Activated CD8-positive, alpha-beta memory T cell treated with anti-CD3 and anti-CD28 coated beads, Interleukin-2, amount 10 ng/mL, durations not matched to agents 7 days and 5 days (primary cell): ENCODE measurements around the gene SYPL2. TPM values are rescaled to one million over a fixed set of nuclear protein-coding genes. Genes with fewer than 3 reads are reported as not detected.

Source experiments
- ATAC-seq: fragments of 150-1000 bp; cut with Tn5 transposase; one replicate; pipeline ENCODE4 v1.10.0; 2021; ENCODE audit warnings: moderate library complexity
- CTCF ChIA-PET: fragments of 350-600 bp; sonication (Branson Sonifier 250); formaldehyde crosslinking; loops from one replicate; lab custom pipeline; 2021; ENCODE audit warnings: antibody characterized with exemption; lab: Charles Lee
- DNase-seq: peaks from one replicate; pipeline ENCODE4 v3.0.0-alpha.2; 2020
- H3K27ac Mint-ChIP-seq: one replicate; pipeline ENCODE4 v1.8.0; 2021; ENCODE audit warnings: mild to moderate bottlenecking, mixed read lengths
- H3K27me3 Mint-ChIP-seq: one replicate; pipeline ENCODE4 v1.8.0; 2021; ENCODE audit warnings: mixed read lengths
- H3K36me3 Mint-ChIP-seq: one replicate; pipeline ENCODE4 v1.8.0; 2021; ENCODE audit warnings: mild to moderate bottlenecking, mixed read lengths
- H3K4me1 Mint-ChIP-seq: one replicate; pipeline ENCODE4 v1.8.0; 2021; ENCODE audit warnings: mixed read lengths
- H3K4me3 Mint-ChIP-seq: one replicate; pipeline ENCODE4 v1.8.0; 2021; ENCODE audit warnings: mild to moderate bottlenecking, moderate library complexity, mixed read lengths
- H3K9me3 Mint-ChIP-seq: one replicate; pipeline ENCODE4 v1.8.0; 2022; ENCODE audit warnings: low read depth, mixed read lengths
- total RNA-seq, 2 experiments: library from RNA; stranded (reverse); gene quantifications; one replicate each; pipeline ENCODE4 v1.2.3, GENCODE V29; 2021

SYPL2 gene
- total RNA-seq, 2 experiments from 2014 or later, result not detected

DNA sequence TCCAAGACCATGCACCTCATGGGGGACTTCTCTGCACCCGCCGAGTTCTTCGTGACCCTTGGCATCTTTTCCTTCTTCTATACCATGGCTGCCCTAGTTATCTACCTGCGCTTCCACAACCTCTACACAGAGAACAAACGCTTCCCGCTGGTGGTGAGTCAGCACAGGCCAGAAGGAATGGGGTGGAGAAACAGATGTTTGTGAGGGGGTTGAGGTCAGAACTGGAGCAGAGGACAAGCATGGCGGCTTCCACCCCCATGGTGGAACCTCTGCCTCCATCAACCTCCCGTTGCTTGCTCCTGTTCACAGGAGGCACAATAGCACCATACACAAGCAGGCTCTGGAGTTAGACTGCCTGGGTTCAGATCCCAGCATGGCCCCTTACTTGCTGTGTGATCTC, 10.5 kb downstream of the SYPL2 start:
- Mint-ChIP-seq H3K27ac (no peak overlapping the region), H3K36me3 (no peaks in the 10 kb centered on the region), H3K4me1 (peaks cover 6% of the 10 kb centered on the region), H3K9me3 (no peaks in the 10 kb centered on the region), H3K4me3 (no peak overlapping the region), H3K27me3 (peaks cover 38% of the 10 kb centered on the region)
- DNase-seq (peak; percentile 30), ATAC-seq (no peak)
- CTCF ChIA-PET, result no interaction called here

GRCh38 chr1:109477821-109478220, 11.5 kb downstream of the SYPL2 start:
- Mint-ChIP-seq H3K4me1 (peaks cover 13% of the 10 kb centered on the region), H3K4me3 (no peak overlapping the region), H3K36me3 (no peaks in the 10 kb centered on the region), H3K9me3 (no peaks in the 10 kb centered on the region), H3K27me3 (peaks cover 32% of the 10 kb centered on the region), H3K27ac (no peak overlapping the region)
- DNase-seq (peak; percentile 42), ATAC-seq (peak; percentile 62)
- CTCF ChIA-PET, result interaction anchor here (1.3 to 43.7 kb wide), 3 partner anchors 12 to 52 kb away, joined by 3 to 1550 read pairs (median 4); partner anchors contain the start of genes AMIGO1, GPR61 and PSMA5

GRCh38 chr1:109478806-109479205, 12.5 kb downstream of the SYPL2 start:
- peaks cover 26% of the 10 kb centered on the region for H3K27me3 Mint-ChIP-seq
- no peak overlapping the region for H3K4me3 Mint-ChIP-seq

GRCh38 chr1:109479311-109479710, 13.0 kb downstream of the SYPL2 start:
- Mint-ChIP-seq H3K4me1 (peaks cover 23% of the 10 kb centered on the region), H3K27me3 (peaks cover 23% of the 10 kb centered on the region), H3K9me3 (no peaks in the 10 kb centered on the region), H3K4me3 (no peak overlapping the region), H3K36me3 (no peaks in the 10 kb centered on the region), H3K27ac (no peak overlapping the region)
- CTCF ChIA-PET, result interaction anchor here (1.4 to 43.7 kb wide), 5 partner anchors 11 to 53 kb away, joined by 3 to 1550 read pairs (median 5); partner anchors contain the start of genes AMIGO1, GPR61 and PSMA5
- no peak for DNase-seq
- no peak for ATAC-seq

More at GRCh38 chr1:109478806-109479205, 12.5 kb downstream of the SYPL2 start:
- Mint-ChIP-seq H3K4me1 (peaks cover 20% of the 10 kb centered on the region), H3K27ac (no peak overlapping the region), H3K36me3 (no peaks in the 10 kb centered on the region), H3K9me3 (no peaks in the 10 kb centered on the region)
- ATAC-seq (no peak), DNase-seq (peak; percentile 62)
- CTCF ChIA-PET, result interaction anchor here (1.3 to 43.7 kb wide), 4 partner anchors 12 to 53 kb away, joined by 3 to 1550 read pairs (median 6); partner anchors contain the start of genes AMIGO1, GPR61 and PSMA5

DNA sequence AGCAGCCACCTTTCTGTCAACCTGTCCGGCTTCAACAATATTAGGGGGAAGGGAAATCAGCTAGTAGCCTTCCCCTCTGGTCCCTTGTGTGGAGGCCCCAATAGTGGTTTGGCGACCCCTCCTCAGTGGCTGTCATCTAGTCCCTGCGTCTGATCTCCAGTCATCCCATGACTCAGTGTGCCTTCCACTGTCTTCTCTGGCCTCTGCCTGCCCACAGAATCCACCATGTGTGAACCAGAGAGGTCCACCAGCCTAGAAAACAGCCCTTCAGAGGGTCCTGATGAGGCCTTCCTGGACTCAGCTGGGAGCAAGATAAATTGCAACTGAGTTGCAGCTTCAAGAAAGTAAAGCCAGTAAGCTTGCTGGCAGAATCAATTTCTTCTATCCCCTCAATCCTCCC, 13.6 kb downstream of the SYPL2 start:
- CTCF ChIA-PET, result interaction anchor here (1.4 to 43.7 kb wide), 4 partner anchors 11 to 40 kb away, joined by 3 to 1550 read pairs (median 7); partner anchors contain the start of genes AMIGO1 and GPR61
- peaks cover 29% of the 10 kb centered on the region for H3K4me1 Mint-ChIP-seq
- no peaks in the 10 kb centered on the region for H3K9me3 Mint-ChIP-seq
- ATAC-seq (no peak), DNase-seq (no peak)
- no peaks in the 10 kb centered on the region for H3K36me3 Mint-ChIP-seq
- H3K27ac Mint-ChIP-seq, result no peak overlapping the region
- peaks cover 23% of the 10 kb centered on the region for H3K27me3 Mint-ChIP-seq
- no peak overlapping the region for H3K4me3 Mint-ChIP-seq

GRCh38 chr1:109481646-109482045, 15.3 kb downstream of the SYPL2 start:
- DNase-seq (no peak), ATAC-seq (no peak)
- no peaks in the 10 kb centered on the region for H3K9me3 Mint-ChIP-seq
- no peaks in the 10 kb centered on the region for H3K36me3 Mint-ChIP-seq
- peaks cover 11% of the 10 kb centered on the region for H3K27me3 Mint-ChIP-seq
- no peak overlapping the region for H3K4me3 Mint-ChIP-seq
- H3K4me1 Mint-ChIP-seq, result peaks cover 39% of the 10 kb centered on the region
- CTCF ChIA-PET, result interaction anchor here (1.4 to 43.7 kb wide), 4 partner anchors 12 to 204 kb away, joined by 3 to 1550 read pairs (median 22); partner anchors contain the start of genes AMIGO1, CYB561D1 and GPR61
- H3K27ac Mint-ChIP-seq, result no peak overlapping the region

DNA sequence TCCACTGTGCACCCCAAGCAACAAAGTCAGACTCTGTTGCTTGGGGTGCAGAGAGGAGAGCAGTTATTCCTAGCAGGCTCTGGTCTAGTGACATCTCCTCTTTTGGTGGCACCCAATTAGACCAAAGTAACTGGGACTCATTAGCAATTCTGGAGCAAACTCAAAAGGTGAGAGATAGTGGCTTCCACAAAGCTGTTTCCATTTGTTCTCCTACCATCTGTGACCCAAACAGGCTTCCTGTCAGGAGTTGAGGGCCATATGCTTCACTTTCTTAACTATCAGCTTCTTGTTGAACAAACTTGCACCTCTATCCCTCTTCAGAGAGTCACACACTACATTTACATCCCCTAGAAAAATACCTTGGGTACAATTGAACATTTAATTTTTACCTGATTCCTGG, 15.9 kb downstream of the SYPL2 start:
- no peaks in the 10 kb centered on the region for H3K36me3 Mint-ChIP-seq
- H3K4me1 Mint-ChIP-seq, result peaks cover 40% of the 10 kb centered on the region
- ATAC-seq (no peak), DNase-seq (no peak)
- peaks cover 11% of the 10 kb centered on the region for H3K27me3 Mint-ChIP-seq
- CTCF ChIA-PET, result interaction anchor here (1.4 to 43.7 kb wide), 5 partner anchors 11 to 205 kb away, joined by 3 to 1550 read pairs (median 7); partner anchors contain the start of genes AMIGO1, CYB561D1 and GPR61
- H3K4me3 Mint-ChIP-seq, result peak overlapping the region; percentile 4
- no peak overlapping the region for H3K27ac Mint-ChIP-seq
- no peaks in the 10 kb centered on the region for H3K9me3 Mint-ChIP-seq

- peak; percentile 67 for DNase-seq
- H3K27me3 Mint-ChIP-seq, result peaks cover 11% of the 10 kb centered on the region
- CTCF ChIA-PET, result interaction anchor here (0.8 to 43.7 kb wide), 11 partner anchors 10 to 383 kb away, joined by 3 to 1550 read pairs (median 6); partner anchors contain the start of genes AMIGO1, CYB561D1, GNAI3 and GPR61
- peak; percentile 52 for ATAC-seq
- no peaks in the 10 kb centered on the region for H3K9me3 Mint-ChIP-seq
- H3K27ac Mint-ChIP-seq, result peak overlapping the region; percentile 78
- H3K4me1 Mint-ChIP-seq, result peaks cover 38% of the 10 kb centered on the region
- peak overlapping the region; percentile 93 for H3K4me3 Mint-ChIP-seq
- H3K36me3 Mint-ChIP-seq, result no peaks in the 10 kb centered on the region
Observed at GRCh38 chr1:109482791-109483671, 16.7 kb downstream of the SYPL2 start.

DNA sequence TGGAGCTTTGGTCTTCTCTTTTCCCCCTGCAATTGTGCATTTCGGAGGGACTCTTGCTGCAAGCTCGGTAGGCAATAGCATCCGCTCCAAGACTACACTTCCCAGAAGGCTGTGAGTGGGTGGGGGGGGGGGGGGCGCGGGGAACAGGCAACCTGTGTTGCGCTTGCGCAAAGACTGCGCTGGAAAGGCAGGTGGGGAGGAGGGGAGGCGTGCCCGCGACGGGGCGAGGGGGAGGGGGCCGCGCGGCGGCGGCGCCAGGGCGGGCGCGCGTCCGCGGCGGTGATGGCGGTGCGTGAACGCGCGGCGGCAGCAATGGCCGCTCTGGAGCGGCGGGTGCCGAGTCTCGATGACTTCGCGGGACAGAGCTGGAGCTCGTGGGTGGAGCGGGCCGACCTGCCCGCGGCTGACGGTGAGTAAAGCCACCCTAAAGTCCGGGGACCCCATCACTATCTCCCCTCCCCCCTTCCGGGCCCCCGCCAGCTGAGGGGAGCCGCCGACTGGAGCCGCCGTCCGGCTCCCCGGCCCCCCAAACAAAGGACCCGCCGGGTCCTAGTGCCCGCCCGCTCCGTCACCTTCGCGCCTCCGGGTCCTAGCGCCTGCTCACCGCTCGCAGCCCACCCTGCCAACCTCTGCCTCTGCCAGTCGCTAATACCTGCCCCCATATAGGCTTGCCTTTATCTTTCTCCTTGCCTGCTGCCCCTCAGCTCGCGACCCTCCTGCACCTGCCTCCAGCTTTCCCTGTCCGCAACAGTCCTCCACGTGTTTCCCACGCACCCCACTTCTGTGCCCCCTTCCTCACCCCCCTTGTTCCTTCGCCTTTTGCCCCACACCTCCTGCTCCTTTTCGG, 17.5 kb downstream of the SYPL2 start, which contains the start of gene ATXN7L2:
Gene ATXN7L2 (plus strand): TSS at position 234 of the 847 bp plus-strand sequence. CDS start 49 bp downstream, at position 283.
- ATAC-seq, result peak; percentile 82
- Mint-ChIP-seq H3K4me3 (peak within 1 kb of the TSS; percentile 93), H3K27me3 (peaks cover 11% of the 10 kb centered on the region), H3K9me3 (no peaks in the 10 kb centered on the region), H3K27ac (peak within 1 kb of the TSS; percentile 89), H3K4me1 (peaks cover 33% of the 10 kb centered on the region), H3K36me3 (no peaks in the 10 kb centered on the region)
- CTCF ChIA-PET, result interaction anchor here (0.7 to 43.7 kb wide), 11 partner anchors 9 to 550 kb away, joined by 3 to 1550 read pairs (median 6); partner anchors contain the start of genes AMIGO1, CYB561D1, GNAI3 and GPR61
- DNase-seq, result peak; percentile 94

- peaks cover 33% of the 10 kb centered on the region for H3K4me1 Mint-ChIP-seq
- CTCF ChIA-PET, result interaction anchor here (0.5 to 43.7 kb wide), 8 partner anchors 9 to 550 kb away, joined by 3 to 1550 read pairs (median 6); partner anchors contain the start of genes AMIGO1, CYB561D1, GPR61 and PSMA5
- H3K27me3 Mint-ChIP-seq, result peaks cover 9% of the 10 kb centered on the region
Observed at GRCh38 chr1:109484519-109484975, 18.2 kb downstream of the SYPL2 start.

DNA sequence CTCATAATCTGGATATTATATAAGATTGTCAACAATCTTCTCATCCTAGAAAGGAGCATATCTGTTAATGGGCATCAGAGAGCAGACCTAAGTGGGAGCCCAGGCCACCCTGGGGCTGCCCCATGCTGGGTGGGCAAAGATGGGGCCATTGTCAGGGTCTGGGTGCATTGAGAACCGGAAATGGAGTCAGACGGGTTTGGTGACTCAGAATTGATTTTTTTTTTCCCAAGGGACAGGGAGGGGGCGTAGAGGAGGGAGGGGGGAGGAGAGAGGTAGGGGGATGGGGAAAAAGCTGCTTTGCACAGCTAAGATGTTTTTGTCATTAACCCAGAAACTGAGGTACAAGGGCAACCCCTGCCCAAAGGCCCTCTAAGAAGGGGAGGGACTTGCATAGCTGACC, 18.7 kb downstream of the SYPL2 start:
- H3K27ac Mint-ChIP-seq, result peak overlapping the region; percentile 89
- H3K4me1 Mint-ChIP-seq, result peaks cover 33% of the 10 kb centered on the region
- H3K9me3 Mint-ChIP-seq, result no peaks in the 10 kb centered on the region
- H3K27me3 Mint-ChIP-seq, result peaks cover 8% of the 10 kb centered on the region
- CTCF ChIA-PET, result interaction anchor here (0.5 to 43.7 kb wide), 5 partner anchors 8 to 251 kb away, joined by 3 to 1550 read pairs (median 7); partner anchors contain the start of genes AMIGO1, CYB561D1 and GPR61
- ATAC-seq (no peak), DNase-seq (no peak)
- H3K36me3 Mint-ChIP-seq, result no peaks in the 10 kb centered on the region
- H3K4me3 Mint-ChIP-seq, result peak overlapping the region; percentile 93

More at GRCh38 chr1:109484519-109484975, 18.2 kb downstream of the SYPL2 start:
- Mint-ChIP-seq H3K4me3 (peak overlapping the region; percentile 93), H3K27ac (peak overlapping the region; percentile 89), H3K36me3 (no peaks in the 10 kb centered on the region), H3K9me3 (no peaks in the 10 kb centered on the region)
- ATAC-seq (no peak), DNase-seq (no peak)

GRCh38 chr1:109487261-109487660, 20.9 kb downstream of the SYPL2 start:
- DNase-seq (no peak), ATAC-seq (no peak)
- no peaks in the 10 kb centered on the region for H3K9me3 Mint-ChIP-seq
- no peaks in the 10 kb centered on the region for H3K27me3 Mint-ChIP-seq
- no peaks in the 10 kb centered on the region for H3K36me3 Mint-ChIP-seq
- H3K4me3 Mint-ChIP-seq, result no peak overlapping the region
- H3K27ac Mint-ChIP-seq, result no peak overlapping the region
- peaks cover 32% of the 10 kb centered on the region for H3K4me1 Mint-ChIP-seq
- CTCF ChIA-PET, result interaction anchor here (1.1 to 43.7 kb wide), 4 partner anchors 32 to 387 kb away, joined by 3 to 1550 read pairs (median 4); partner anchors contain the start of genes AMIGO1 and GPR61
